CD4-positive, alpha-beta T cell treated with Interferon gamma for 1 hour (primary cell): ENCODE measurements around the gene ZNF718.
"Not testable (repeated sequence)": the region's sequence is repeated elsewhere in the genome, so short reads cannot be mapped to it uniquely, and the experiment has no call there.

ENCODE experiments used
- DNase-seq: peaks from one replicate; pipeline ENCODE4 v3.0.0-alpha.2; 2020

ZNF718 gene

DNA sequence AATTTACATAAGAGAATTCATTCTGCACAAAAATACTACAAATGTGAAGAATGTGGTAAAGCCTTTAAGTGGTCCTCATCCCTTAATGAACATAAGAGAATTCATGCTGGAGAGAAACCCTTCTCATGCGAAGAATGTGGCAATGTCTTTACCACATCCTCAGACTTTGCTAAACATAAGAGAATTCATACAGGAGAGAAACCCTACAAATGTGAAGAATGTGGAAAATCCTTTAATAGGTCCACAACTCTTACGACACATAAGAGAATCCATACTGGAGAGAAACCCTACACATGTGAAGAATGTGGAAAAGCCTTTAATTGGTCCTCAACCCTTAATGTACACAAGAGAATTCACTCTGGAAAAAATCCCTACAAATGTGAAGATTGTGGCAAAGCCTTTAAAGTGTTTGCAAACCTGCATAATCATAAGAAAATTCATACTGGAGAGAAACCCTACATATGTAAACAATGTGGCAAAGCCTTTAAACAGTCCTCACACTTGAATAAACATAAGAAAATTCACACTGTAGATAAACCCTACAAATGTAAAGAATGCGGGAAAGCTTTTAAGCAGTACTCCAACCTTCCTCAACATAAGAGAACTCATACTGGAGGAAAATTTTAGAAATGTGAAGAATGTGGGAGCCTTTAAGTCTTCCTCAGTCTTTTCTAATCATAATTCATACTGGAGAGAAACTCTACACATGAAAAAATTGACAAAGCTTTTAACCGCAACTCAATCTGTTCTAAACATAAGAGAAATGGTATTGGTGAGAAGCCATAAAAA, 37.4 kb downstream of the ZNF718 start:
- DNase-seq = no peak

DNA sequence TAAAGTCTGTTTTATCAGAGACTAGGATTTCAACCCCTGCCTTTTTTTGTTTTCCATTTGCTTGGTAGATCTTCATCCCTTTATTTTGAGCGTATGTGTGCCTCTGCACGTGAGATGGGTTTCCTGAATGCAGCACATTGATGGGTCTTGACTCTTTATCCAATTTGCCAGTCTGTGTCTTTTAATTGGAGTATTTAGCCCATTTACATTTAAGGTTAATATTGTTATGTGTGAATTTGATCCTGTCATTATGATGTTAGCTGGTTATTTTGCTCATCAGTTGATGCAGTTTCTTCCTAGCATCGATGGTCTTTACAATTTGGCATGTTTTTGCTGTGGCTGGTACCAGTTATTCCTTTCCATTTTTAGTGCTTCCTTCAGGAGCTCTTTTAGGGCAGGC, 45.3 kb downstream of the ZNF718 start:
- DNase-seq = not testable (repeated sequence)

DNA sequence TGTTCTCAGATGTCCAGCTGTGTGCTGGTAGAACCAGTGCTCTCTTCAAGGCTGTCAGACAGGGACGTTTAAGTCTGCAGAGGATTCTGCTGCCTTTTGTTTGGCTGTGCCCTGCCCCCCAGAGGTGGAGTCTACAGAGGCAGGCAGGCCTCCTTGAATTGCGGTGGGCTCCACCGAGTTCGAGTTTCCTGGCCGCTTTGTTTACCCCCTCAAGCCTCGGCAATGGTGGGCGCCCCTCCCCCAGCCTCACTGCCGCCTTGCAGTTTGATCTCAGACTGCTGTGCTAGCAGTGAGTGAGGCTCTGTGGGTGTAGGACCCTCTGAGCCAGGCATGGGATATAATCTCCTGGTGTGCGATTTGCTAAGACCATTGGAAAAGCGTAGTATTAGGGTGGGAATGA, 47.0 kb downstream of the ZNF718 start:
- not testable (repeated sequence) for DNase-seq

DNA sequence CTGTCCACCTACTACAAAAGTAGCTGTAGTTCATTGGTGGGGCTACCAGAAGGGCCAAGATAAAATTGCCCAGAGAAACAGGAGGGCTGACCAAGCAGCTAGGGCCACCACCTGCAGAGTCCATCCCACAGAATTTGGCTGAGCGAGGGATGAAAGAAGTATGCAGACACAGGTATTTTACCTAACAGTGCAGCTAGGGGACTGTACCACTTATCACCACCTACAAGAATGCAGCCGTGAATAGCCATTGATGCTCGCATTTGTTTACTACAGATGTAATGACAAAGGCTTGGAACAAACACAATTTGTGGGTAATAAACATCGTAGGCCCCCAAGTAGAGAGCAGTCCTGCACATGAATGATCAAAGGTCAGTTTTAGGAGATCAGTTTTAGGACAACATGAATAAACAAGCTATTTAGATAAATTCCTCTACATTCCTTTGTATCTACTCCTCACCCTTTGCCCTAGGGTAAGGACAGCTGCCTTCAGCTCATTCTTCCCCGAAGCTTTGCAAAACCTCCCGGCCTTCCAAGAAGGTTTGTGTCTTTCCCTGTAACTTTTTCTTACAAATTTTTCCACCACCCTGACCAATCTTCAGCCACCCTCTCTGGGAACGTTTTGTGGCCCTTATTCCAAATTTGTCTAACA, 49.5 kb downstream of the ZNF718 start:
- DNase-seq = no peak

DNA sequence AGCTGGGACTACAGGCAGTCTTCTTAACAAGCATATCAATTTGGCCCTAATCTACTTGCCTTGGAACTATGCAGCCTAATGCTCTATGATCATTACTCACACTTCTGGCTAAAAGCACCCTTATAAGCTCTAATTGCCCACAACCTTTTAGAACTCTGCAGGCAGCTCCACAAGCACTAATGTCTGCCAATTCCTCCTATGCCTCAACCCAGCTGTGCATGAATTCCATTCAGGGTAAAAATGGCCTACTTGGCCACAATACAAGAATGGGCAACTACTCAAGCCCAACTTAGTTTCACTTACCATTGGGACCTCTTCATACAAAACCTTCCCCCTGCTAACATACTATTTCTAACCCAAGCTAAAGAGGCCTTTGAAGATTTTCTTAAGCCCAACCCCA, 51.7 kb downstream of the ZNF718 start:
- DNase-seq = no peak

DNA sequence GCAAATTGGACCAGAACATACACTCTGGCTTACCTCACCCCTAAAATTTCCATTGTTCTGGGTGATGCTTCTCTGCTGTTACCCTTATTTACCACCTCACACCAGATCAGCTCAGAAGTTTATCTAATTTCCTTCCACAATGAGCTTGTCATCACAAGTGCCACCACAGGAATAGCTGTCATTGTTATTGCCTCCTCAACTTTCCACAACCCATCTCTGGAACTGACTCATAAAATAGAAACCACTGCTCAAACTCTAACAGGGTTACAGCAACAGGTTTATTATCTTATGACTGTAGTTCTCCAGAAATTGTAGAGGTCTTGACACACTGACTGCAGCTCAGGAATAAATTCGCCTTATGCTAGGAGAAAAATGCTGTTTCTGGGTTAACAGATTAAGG, 52.7 kb downstream of the ZNF718 start:
- no peak for DNase-seq

DNA sequence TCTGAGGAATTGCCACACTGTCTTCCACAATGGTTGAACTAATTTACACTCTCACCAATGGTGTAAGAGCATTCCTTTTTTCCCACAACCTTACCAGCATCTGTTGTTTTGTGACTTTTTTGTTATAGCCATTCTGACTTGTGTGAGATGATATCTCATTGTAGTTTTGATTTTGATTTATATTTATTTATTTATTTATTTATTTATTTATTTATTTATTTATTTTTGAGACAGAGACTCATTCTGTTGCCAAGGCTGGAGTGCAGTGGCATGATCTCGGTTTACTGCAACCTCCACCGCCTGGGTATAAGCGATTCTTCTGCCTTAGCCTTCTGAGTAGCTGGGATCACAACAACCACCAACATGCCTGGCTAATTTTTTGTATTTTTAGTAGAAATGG, 57.9 kb downstream of the ZNF718 start:
- DNase-seq = not testable (repeated sequence)

DNA sequence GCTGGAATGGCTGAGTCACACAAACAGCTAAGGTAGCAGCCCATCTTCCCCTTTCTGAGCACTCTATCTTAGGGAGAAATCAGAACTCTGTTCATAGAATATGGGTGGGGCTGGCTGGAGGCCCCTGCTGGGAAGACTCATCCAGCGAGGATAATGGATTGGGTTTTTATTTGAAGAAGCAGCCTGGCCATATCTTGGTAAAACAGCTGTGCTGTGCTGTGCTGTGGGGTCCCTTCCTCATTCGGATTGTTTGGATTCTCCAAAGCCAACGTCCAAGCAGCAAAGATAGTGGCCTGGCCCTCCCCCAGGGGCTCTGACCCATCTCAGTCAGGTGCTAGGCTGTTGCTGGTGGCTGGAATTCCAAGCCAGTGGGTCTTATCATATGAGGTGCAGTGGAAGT, 63.8 kb downstream of the ZNF718 start:
- DNase-seq = no peak

DNA sequence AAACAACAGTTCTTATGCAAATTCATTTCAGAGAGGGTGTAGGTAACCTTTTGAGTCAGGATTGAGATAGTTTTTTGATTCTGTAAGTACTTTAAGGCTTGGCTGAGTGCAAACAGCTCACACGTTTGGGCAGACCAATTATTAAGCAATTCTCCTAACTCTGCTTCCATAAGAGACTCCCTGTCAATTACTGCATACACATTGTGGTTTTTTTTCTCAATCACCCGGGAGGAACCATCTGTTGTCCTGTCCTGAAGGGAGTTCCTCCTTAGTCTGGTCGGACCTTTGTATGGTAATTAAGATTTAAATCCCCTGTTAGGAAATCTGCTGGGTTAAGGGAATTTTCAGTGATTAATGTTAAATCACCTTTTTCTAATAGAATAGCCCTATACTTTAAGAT, 70.9 kb downstream of the ZNF718 start:
- DNase-seq = not testable (repeated sequence)

DNA sequence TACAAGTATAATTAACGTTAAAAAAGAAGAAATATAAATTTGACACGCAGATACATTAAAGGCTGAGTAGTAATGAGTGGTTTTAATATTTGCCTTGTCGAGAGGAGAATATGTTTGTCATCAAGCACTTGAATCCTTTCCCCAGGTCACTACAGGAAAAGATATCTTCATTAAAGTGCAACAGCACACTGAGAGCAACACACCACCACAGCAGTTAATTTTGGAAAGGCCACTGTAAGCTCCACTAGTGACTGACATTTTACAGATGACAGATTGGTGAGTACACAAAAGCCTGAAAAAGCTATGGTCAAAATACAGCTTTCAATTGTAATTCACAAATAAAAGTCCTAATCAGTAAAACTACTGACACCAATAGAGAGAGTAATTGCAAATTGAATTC, 76.6 kb downstream of the ZNF718 start:
- DNase-seq = no peak

DNA sequence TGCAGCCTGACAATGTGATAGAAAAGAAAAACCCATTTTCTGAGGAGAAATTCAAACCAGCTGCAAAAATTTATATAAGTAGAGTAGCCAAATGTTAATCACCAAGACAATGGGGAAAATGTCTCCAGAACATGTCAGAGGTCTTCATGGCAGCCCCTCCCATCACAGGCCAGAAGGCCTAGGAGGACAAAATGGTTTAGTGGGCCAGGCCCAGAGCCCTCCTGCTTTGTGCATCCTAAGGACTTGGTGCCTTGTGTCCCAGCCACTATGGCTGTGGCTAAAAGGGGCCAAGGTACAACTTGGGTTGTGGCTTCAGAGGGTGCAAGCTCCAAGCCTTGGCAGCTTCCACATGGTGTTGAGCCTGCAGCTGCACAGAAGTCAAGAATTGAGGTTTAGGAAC, 78.5 kb downstream of the ZNF718 start:
- not testable (repeated sequence) for DNase-seq

DNA sequence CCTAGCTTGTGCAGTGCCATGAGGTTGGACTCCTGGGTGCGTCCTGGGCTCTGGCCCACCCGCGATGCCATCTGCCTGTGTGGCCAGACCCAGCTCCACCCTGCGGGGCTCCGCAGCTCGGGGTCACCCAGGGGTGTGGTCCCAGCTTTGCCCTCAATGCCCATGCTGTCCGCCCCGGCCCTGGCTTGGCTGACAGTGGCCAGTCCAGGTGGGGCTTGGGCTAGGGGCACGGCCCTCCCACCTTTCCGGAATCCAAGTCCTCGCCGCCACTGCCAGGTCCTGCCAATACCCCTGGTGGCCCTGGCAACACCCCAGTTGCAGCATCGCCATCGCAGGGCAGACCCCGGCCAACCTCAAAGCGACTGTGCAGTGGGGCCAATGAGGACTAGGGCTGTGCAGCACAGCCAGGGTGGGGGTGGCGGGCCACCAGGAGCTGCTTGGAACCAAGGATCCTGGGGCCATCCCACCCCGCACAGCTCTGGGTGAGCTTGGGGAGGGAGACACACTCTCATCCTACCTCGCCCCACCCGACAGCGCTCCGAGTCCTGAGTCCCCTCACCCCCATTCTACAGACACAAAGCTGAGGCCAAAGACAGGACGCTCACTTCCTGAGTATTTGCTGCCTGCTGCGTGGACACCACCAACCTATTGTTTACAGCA, 80.9 kb downstream of the ZNF718 start:
- no peak for DNase-seq

DNA sequence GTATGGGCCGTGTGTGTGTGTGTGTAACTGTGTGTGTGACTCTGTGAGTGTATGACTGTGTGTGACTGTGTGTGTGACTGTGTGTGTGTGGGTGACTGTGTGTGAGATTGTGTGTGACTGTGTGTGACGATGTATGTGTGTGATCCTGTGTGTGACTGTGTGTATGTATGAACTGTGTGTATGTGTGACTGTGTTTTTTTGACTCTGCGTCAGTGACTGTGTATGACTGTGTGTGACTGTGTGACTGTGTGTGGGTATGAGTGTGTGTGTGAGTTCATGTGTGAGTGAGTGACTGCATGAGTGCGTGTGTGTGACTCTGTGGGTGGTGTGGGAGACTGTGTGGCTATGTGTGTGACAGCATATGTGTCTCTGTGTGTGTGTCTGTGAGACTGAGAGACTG, 81.8 kb downstream of the ZNF718 start:
- no peak for DNase-seq

DNA sequence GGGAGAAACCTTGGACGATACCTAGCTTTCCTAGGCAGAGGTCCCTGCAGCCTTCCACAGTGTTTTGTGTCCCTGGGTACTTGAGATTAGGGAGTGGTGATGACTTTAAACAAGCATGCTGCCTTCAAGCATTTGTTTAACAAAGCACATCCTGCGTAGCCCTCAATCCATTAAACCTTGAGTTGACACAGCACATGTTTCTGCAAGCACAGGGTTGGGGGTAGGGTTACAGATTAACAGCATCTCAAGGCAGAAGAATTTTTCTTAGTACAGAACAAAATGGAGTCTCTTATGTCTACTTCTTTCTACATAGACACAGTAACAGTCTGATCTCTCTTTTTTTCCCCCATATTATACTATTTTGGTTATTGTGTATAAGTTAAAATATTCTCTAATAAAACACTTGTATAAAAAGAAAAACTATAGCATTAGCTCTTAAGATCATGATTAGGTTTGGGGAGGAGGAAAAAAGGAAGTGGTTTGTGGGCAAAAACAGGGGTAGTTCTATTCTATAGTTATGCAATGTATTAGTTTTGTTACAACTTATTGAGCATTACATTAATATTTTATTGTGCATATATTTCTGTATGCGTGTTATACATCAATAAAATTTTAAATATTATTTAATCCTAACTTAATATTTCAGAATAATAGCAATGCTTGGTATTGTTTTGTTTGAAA, 84.3 kb downstream of the ZNF718 start:
- DNase-seq = not testable (repeated sequence)

DNA sequence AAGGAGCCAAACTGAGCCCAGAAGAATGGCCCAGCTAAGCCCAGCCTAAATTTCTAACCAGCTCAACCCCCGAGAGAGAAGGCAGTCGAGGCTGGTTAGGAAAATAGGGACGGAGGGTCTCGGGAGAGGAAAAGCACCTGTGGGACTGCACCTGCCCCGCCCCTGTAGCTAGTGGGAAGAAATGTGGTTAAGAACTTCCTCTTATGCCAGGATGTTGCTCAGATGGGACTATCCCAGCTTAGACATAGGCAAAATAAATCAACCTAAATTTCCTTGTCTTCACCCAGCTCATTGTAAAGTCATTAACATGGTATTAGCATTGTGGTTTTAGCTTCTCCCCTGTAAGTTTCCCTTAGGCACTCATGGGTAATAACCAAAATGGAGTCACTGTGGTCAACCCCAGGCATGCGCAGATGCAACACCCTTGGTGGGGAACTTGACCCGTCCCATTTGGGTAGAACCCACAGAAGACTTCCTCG, 86.8 kb downstream of the ZNF718 start:
- peak; percentile 11 for DNase-seq

DNA sequence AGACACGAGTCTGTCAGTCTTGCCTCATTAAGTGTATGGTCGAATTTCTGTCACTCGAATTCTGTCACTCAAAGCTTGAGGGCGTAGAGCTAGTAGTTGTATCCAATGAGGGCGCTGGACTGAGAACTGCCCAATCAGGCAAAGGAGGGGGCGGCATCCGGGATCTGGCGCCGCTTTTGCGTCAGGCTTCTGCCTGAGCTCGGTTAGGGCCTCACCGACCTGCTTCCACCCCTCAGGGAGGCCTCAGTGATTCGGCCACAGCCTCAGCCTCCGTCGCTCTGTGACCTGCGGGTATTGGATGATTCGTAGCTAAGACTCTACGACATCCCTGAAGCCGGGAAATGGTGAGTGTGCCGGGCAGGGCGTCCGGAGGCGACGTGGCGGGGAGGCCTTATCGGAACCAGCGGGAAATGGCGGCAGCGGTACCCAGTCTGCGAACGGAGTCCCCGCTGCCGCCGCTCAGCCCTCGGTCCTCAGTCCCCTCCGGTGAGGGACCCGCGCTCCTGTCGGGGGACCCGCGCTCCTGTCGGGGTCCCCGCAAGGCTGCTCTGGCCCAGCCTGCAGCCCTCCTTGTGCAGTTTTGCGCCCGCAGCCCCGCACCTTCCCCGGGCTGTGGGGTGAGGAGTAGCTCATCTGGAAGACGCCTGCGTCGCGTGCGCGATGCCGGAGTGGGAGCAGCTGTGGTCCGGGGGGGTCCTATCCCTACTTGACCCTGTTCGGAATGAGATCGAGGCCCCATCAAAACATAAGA, 88.3 kb downstream of the ZNF718 start:
- peak; percentile 15 for DNase-seq

DNA sequence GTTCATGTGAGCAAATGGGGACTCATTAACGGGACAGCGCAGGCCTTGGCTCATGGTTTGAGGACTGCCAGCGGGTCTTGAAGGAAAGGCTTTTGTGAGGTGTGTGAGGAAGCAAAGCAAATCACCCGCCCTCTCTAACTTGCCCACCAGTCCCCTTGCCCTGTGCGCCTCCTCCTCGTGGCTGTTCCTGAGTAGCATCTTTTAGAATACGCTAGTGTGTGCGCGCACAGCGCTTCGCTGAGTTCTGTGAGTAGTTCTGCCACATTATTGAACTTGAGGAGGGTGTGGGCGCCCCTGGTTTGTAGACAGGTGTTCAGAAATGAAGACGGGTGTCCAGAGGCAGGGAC, 88.9 kb downstream of the ZNF718 start:
- DNase-seq = not testable (repeated sequence)
